Left ventricle myocardium inferior (tissue), 1 donor: ENCODE results near the gene RAD1. TPM values are rescaled to one million over a fixed set of nuclear protein-coding genes. Genes with fewer than 3 reads are reported as not detected.

Experiments used
- DNase-seq: peaks from one replicate; pipeline ENCODE4 v3.0.0-alpha.2; 2020
- H3K27ac ChIP-seq: fragments of 200-600 bp; replicated peaks from 2 replicates; pipeline ENCODE4 v1.8.0; 2021
- H3K27me3 ChIP-seq: fragments of 200-600 bp; 2 replicates; pipeline ENCODE4 v1.8.0; 2021; ENCODE audit warnings: low read depth
- H3K36me3 ChIP-seq: fragments of 200-600 bp; 2 replicates; pipeline ENCODE4 v1.8.0; 2021
- H3K4me1 ChIP-seq: fragments of 200-600 bp; 2 replicates; pipeline ENCODE4 v1.8.0; 2021
- H3K4me3 ChIP-seq: fragments of 200-600 bp; 2 replicates; pipeline ENCODE4 v1.8.0; 2021; ENCODE audit warnings: mild to moderate bottlenecking, moderate library complexity
- H3K9me3 ChIP-seq: fragments of 200-600 bp; replicated peaks from 2 replicates; pipeline ENCODE4 v1.8.0; 2021
- intact Hi-C: fragments of 100-400 bp; cut with micrococcal nuclease; formaldehyde crosslinking; loops from one replicate; pipeline ENCODE4 v1.11.0; 2022
- total RNA-seq: library from RNA; stranded (reverse); fragmentation: NEBNext Ultra II Directional; extraction: Animal tissue kit (Norgen Biotek cat#: 25700); gene quantifications from one replicate; pipeline ENCODE4 v1.2.1, GENCODE V29; 2021
- TF ChIP-seq, protein P1 (sequence below): fragments of 200-600 bp; IDR thresholded peaks from 2 replicates; pipeline ENCODE4 v1.8.0; 2021; ENCODE audit warnings: antibody characterized with exemption, mild to moderate bottlenecking, borderline replicate concordance
- donor health status: DM: no; HTN: yes; CAD: no; lungs with severe emphysema.

The RAD1 gene
- total RNA-seq, 1 donor from 2014 or later, result 28.2 TPM

DNA sequence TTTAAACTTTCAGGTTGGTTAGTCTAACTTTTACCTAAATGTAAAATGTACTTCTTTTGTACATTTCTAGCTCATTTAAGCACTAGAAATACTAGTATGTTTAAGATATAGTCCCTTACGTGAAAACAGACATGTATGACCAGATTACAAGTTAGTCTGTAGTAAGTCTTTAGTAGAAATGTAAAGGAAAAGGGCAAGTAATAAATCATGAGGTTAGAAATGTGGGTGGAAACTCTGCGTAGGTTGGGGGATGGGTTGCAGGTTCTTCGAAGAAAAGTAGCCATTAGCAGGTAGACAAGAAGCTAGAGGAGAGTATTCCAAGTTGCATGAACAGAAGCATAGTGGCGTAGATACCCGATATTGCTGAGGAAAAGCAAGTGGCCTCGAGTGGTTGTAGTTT lies 22.9 kb downstream of the RAD1 start:
- intact Hi-C loops, result no loop called here
- no peaks in the 10 kb centered on the region for H3K4me1 ChIP-seq
- H3K36me3 ChIP-seq, result no peaks in the 10 kb centered on the region
- H3K27ac ChIP-seq, result no peak overlapping the region
- DNase-seq, result no peak
- no peaks in the 10 kb centered on the region for H3K27me3 ChIP-seq
- no peaks in the 10 kb centered on the region for H3K9me3 ChIP-seq
- TF ChIP-seq, protein P1, sequence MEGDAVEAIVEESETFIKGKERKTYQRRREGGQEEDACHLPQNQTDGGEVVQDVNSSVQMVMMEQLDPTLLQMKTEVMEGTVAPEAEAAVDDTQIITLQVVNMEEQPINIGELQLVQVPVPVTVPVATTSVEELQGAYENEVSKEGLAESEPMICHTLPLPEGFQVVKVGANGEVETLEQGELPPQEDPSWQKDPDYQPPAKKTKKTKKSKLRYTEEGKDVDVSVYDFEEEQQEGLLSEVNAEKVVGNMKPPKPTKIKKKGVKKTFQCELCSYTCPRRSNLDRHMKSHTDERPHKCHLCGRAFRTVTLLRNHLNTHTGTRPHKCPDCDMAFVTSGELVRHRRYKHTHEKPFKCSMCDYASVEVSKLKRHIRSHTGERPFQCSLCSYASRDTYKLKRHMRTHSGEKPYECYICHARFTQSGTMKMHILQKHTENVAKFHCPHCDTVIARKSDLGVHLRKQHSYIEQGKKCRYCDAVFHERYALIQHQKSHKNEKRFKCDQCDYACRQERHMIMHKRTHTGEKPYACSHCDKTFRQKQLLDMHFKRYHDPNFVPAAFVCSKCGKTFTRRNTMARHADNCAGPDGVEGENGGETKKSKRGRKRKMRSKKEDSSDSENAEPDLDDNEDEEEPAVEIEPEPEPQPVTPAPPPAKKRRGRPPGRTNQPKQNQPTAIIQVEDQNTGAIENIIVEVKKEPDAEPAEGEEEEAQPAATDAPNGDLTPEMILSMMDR, result no peak
- H3K4me3 ChIP-seq, result no peak overlapping the region

DNA sequence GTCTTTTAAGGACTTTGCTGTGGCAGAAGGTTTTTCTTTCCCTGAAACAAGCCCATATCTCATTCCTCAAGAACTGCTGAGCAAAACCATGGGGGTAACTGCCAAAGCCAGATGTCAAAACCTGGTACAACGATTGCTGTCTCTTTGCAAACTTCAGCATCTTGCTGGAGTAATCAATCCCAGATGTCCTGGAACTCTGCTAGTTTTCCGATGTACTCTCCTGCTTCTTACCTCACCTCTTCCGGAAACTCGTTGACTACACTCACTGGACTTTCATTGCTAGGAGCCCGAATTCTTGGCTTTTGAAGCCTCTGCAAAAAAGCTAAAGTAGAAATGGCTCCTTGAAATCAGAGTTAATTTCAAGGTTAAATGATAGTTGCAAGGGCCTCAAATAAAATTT lies 23.3 kb downstream of the RAD1 start:
- TF ChIP-seq, protein P1, result no peak
- no peak for DNase-seq
- Histone ChIP-seq H3K36me3 (no peaks in the 10 kb centered on the region), H3K4me3 (no peak overlapping the region), H3K27me3 (no peaks in the 10 kb centered on the region), H3K9me3 (no peaks in the 10 kb centered on the region), H3K27ac (no peak overlapping the region), H3K4me1 (no peaks in the 10 kb centered on the region)
- intact Hi-C loops, result no loop called here

DNA sequence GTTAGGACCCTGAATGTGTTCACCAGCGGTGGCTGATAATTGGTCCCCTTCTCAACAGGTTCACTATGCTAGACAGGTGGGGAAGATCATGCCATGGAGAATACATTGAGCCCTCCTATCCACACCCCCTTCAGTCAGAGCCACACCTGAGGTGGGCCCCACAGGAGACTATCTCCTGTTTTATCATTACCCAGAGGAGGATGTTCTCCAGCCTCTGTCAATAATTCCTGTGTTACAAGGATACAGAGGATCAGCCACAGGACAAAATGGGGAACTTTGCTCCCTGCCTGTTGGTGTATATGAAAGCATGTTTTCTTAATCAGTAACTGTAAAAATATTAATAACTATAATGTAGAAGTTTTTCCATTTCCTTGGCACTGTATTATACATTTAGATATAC lies 25.9 kb downstream of the RAD1 start:
- intact Hi-C loops, result no loop called here
- Histone ChIP-seq H3K9me3 (no peaks in the 10 kb centered on the region), H3K27me3 (no peaks in the 10 kb centered on the region), H3K4me1 (no peaks in the 10 kb centered on the region), H3K27ac (no peak overlapping the region), H3K36me3 (no peaks in the 10 kb centered on the region), H3K4me3 (no peak overlapping the region)
- DNase-seq, result no peak
- TF ChIP-seq, protein P1, result no peak

DNA sequence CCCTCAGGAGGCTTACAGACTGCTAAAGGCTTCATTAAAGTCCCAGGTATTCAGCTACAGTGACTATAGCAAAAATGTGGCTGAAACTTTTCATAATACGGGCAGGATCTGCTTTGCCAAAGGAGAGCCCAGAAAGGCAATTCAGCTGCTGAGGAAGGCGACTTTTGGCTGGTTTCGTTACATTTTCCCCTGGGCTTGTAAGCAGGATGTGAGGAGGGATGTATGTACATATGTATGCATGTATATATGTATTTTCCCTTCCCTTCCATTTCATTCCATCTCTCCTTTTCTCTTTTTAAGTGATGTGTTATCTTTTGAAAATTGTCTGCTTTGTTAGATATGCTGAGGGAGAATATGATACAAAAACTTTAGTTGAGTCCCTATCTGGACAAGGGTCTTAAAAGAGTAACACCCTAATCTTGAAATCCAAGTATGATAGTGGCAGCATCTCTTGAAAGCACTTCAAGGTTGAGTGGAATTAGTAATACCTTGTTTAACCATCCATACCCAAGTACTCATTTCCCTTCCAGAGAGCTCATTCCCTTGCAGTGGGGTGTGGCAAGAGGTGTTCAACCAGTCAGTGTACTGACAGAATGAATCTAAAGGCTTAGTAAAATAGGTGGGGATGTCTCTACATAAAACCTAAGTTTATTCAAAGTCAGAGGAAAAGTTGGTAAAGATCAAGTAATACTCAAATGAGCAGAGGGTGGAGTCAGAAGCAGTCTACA lies 28.7 kb downstream of the RAD1 start:
- Histone ChIP-seq H3K4me1 (no peaks in the 10 kb centered on the region), H3K27ac (no peak overlapping the region), H3K36me3 (no peaks in the 10 kb centered on the region), H3K27me3 (no peaks in the 10 kb centered on the region), H3K9me3 (no peaks in the 10 kb centered on the region), H3K4me3 (no peak overlapping the region)
- no peak for DNase-seq
- intact Hi-C loops, result no loop called here
- TF ChIP-seq, protein P1, result no peak

DNA sequence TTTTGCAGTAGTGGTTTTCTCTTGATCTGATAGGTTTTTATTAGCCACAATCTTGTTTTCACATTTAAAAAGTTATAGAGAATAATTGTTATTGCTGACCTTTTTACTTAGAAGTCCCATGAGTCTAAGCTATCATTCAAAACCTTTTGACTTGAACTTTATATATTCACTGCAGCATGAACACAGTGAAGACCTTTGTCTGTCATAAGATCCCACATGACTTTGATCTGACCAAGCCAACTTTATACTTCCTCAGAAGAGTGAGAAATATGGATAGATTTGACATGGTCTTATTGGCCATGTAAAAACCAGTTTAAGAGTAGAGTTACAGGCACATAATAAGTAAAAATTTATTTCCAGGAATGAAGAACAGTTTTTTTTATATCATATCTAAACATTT lies 34.1 kb downstream of the RAD1 start:
- no peak overlapping the region for H3K27ac ChIP-seq
- no peak overlapping the region for H3K4me3 ChIP-seq
- DNase-seq, result no peak
- intact Hi-C loops, result no loop called here
- no peaks in the 10 kb centered on the region for H3K27me3 ChIP-seq
- H3K4me1 ChIP-seq, result no peaks in the 10 kb centered on the region
- TF ChIP-seq, protein P1, result no peak
- H3K9me3 ChIP-seq, result peaks cover 26% of the 10 kb centered on the region
- no peaks in the 10 kb centered on the region for H3K36me3 ChIP-seq
